Measurements from ENCODE around the gene GCLC.
"Not testable (repeated sequence)": the region's sequence is repeated elsewhere in the genome, so short reads cannot be mapped to it uniquely, and the experiment has no call there.

GCLC gene
- 110 to 573 (median 312) reads per million in 17 experiments for total RNA-seq

DNA sequence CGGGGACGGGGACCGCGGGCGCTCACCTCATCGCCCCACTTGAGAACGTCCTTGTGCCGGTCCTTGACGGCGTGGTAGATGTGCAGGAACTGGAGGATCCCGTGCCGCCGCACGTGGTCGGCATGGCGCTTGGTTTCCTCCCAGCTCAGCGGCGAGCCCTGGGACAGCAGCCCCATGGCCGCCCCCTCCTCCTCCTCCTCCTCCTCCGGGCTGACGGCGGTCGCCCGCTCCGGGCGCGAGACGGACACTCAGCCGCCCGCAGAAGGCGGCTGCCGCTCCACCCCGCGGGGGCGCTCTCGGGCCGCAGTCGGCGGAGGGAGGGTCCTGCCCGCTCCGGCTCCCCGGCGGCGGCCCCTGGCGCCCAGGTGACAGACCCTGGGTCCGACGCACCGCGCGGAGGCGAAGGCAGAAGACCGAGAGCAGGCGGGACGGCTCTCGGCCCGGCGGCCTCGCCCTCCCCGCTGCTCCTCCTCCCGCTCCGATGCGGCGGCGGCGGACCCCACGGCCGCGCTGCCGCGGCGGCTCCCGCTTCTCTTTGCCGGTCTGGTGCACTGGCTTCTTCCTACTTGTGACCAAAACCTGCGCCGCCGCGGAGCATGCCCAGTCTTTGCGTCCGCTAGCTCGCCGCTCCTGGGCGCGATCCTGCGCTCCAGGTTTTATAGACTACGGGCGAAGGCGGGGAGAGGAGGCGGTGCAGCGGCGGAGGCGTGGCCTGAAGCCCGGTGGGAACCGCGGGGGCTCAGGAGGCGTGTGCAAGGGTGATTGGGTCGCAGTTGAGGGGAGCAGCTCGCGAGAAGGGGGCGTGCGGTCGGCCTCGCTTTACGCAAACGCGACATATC is at the start of gene GCLC:
Gene GCLC, minus strand, starts transcription at position 632 of the 839 bp plus-strand sequence. Its CDS starts 456 bp downstream, at position 176.
- DNase-seq, result peak; percentile 95 to 98 (median 98)

DNA sequence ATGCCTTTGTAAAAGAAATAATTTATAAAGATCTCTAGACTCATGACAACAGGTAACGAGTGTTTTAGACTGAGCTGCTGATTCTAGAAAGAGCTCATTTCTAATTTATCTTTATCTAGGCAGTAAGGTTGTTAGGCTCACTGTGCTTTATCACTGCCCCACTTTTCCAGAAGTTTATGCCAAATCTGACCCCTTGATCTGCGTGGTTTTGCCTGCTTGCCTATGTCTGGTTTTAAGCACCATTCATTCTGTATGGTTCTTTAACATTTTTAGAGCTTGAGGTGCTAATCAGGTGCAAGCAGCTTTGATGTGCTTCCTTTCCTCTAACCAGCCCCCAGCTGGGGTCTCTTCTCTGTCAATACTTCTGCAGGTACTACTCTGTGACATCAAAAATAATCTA is 49.7 kb upstream of the GCLC start:
- no peak for DNase-seq

DNA sequence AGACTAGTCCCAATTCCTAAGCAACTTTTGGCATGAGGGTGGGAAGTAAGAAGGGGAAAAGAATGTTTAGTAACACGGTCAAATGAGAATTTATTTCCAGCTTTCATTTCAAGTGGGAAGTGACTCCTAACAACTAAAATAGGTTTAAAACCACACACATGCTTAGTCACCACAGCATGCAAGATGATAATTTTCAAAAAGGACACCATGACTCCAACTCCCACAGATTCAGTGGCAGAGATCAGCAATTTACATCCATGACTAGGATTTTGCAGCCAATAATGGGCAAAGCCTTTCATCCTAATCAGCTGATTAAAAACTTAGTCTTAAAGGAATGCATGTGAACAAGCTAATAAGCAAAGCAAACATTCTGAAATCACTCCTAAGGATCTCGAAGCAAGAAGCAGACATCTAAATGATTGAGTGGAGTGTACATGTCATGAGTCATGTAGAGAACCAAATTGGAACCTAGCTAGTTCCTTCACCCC is 48.1 kb upstream of the GCLC start:
- DNase-seq, result peak; percentile 61 to 95 (median 84)

DNA sequence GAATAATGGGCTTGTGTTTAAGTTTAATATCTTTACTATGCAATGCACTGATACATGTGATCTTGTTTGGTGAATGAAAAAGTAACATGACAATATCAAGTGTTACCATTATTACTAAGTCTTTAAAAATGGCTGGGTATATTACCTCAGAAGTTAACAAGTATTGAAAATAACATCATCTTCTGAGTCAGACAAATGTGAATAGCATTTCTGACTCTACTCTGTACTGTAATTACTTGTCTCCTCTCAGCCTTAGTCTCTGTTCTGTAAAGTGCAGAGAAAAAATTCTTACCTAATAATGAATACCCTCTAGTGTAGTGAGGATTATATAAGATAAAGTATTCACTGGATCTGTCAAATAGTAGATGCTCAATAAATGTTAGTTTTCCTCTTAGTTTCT is 47.0 kb upstream of the GCLC start:
- DNase-seq, result peak in 2 of 4 experiments; percentile 57 to 63

DNA sequence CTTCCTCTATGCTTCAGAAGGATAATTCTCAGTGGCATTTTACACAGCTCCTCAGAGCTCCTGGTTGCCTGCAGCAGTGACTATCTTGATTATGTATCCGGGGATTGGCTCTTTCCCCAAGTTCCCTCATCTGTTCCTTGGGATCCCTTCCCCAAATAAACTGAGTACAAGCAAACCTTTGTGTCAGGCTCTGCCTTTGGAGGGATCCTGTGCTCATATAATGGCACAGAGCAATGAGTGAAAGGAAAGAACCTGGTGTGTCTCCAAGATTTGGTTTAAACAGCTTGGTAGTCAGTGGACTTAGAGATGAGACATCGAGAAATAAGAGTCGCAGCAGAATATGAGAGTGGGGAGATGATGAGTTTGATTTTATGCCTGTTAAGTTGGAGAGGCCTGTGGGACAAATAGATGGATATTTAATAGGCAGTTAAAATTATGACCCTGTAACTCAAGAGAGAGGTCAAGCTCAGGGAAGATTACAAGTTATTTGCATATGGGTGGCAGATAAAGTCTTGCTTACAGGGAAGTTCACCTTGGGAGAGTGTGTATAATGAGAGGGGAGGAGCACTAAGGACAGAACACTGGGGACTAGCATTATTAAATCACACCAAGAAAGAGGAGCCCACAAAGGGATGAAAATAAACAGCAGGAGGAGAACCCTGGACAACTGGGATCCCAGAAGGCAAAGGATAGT is 44.1 kb upstream of the GCLC start:
- no peak for DNase-seq

DNA sequence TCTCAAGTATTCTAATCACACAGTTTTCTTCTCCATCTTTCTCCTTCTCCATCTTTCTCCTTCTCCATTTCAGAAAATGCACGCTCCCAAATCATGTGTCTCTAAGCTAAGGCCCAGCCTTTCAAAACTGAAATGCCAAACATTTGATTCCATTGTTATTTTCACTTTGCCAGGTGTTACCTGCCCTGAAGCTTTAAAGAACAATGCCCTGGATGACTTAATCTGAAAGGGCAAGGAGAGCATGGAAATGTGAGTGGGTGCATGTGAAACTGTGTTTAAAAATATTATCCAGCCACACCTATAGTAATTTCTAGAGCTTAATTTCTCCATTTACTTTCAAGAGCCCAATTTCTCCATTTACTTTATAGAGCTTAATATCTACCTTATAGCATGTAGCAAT is 42.4 kb upstream of the GCLC start:
- DNase-seq, result no peak

DNA sequence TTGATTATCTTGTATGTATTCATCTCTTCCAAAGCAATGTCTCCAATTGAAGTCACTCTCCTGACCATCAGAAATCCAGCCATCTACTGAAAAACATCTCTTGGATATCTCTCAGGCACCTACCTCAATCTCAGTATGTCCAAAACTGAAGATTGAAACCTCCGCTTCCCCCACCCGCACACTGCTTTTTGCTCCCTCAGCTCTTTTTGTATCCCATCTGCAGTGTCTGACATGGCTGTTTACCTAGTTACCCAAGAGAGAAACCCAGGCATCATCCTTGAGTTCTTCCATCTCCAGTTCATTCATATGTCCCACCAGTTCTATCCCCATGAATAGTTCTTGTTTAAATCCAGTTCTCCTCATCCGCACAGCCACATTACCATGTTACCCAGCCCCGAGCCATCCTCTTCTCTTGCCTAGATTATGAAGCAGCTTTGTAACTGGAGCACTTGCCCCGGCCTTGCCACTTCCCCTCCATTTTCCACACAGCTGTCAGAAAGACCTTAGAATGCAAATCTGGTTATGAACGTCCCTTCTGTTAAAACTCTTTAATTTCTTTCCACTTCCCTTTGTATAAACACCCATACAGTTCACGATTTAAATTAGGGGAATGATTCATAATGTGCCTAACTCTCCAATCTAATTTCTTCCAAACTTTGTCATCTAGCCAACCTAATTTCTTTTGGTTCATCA is 40.5 kb upstream of the GCLC start:
- DNase-seq, result peak; percentile 43 to 72 (median 66)

DNA sequence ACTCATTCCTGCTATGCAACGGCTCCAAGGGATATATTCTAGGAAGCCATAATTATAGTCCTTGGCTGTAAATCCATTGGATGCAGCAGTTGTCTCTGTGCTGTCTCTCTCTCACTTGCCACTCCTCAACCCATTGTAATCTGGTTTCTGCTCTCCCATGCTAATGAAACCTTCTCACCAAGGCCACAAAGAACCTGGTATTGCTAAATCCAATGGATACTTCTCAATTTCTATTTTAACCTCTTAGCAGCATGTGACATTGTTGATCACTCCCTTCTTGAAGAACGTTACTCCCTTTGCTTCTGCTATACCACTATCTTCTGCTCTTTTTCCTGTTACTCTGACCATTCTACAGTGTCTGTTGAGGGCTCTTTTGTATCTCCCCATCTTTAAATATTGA is 39.8 kb upstream of the GCLC start:
- peak; percentile 27 to 83 (median 56) for DNase-seq

DNA sequence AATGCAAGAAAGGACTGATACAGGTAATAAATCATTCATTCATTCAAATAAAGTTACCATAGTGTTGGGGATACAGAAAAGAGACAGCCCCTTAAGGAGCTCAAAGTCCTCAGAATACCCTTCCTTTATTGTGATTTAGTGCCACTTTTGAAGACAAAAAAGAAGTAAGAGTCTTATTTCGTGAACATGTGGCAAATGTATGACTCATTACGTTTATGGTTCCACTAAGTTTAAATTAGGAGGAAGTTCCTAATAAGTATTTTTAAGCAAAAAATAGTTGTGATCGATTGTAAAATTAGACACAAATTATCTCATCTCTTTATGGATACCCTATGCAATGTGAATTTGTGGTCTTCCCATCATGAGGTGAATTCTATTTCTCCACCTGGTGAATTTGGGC is 38.5 kb upstream of the GCLC start:
- DNase-seq, result peak in 2 of 4 experiments; percentile 57 to 66

DNA sequence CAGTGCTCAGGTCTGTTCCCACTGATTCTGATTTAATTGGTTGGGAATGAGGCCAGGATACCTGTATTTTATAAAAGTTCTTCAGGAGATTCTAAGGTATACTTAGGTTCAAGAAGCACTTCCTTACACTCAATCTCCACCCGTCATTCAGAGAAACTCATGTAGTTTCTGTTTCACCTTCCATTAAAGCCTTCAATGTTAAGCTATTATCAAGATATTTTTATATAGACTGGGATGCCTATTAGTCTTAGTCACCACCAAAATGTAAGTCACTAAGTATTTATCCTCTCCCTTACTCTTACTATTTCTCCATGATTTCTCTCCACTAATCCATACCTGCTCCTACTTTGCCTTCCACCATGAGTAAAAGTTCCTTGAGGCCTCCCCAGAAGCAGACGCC is 38.1 kb upstream of the GCLC start:
- peak in 1 of 4 experiments; percentile 19 for DNase-seq

DNA sequence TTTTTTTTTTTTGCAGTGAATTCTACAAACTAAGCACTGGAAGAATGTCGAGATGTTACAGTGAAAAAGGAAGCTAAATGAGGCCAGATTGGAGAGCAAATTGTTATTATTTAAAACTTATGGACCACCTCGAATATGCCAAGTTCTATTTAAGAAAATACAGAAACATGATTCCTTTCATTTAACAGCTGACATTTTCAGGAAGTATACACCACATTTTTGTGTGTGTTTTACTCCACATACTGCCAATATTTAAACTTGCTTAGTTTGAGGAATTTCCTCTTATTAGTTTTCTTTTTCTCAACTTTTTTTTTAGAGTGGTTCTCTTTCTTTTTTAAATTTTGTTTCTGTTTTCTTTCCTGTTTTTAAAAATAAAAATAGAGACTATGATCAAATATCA is 37.0 kb upstream of the GCLC start:
- DNase-seq, result peak in 2 of 4 experiments; percentile 47 to 67

DNA sequence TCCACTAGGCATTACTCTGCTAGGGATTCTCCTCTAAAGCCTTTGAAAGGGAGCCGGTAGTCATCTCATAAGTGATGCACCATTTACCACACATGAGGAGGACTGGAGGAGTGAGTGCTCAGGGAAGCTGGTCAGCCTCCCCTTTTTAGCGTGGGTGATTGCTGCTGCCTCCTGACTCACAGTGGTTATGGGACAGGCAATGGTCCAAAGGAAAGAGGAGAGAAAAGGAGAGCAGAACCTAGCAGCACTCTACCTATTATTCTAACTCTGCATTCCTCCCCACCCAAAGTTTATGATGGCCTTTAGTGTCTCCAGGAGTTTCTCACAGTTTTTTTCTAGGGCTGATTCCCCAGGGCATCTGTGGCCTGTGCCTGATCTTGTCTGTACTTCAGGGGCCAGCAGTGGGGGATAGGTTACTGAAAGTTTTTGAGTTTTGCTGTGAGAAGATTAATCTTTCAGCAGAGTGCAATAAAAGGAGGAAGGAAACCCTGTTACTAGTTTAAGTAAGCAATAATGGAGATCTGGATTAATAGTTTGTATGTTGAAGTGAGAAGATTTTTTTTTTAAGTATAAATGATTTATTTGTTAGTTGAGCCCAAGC is 36.4 kb upstream of the GCLC start:
- peak; percentile 52 to 78 (median 71) for DNase-seq

DNA sequence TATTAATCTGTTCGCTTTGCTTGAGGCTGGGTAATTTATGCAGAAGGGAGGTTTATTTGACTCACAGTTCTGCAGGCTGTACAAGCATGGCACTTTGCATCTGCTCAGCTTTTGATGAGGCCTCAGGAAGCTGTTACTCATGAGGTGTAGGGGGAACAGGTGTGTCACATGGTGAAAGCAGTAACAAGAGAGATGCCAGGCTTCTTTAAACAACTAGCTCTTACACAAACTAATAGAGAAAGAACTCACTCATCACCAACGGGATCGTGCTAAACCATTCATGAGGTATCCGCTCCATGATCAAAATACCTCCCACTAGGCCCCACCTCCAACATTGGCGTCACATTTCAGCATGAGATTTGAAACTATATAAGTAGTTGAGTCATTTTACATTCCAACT is 34.4 kb upstream of the GCLC start:
- no peak for DNase-seq

DNA sequence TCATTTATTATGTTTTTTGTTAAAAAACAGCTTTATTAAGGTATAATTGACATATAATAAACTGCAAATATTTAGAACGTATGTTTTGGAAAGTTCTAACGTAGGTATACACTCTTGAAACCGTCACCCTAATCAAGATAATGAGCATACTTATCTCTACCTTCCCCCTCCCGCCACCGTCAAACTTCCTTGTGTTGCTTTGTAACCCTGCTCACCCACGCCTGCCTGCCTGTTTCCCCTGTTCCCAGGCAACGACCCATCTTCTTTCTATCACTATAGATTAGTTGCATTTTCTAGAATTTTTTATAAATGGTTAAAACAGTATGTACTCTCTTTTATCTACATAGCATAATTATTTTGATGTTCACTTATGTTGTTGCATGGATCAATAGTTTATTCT is 33.5 kb upstream of the GCLC start:
- DNase-seq, result no peak

DNA sequence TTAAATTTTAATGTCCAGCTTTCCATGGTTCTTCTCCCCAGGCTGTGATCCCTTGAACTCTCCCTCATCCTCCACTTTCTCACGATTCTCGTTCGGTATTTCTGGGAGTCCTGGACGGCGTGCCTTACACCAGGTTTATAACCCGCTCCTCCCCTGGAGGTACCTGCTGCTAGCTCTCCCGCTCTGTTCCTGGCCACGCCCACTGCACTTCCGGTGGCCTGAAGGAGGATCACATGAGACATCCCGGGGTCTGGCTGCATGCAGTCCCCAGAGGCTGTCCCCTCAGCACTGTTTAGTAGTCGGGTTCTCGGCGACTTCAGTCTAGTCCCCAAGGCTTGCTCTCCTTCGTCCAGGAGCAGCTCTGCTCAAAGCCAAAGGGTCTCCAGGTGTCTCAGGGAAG is 28.4 kb upstream of the GCLC start:
- no peak for DNase-seq

DNA sequence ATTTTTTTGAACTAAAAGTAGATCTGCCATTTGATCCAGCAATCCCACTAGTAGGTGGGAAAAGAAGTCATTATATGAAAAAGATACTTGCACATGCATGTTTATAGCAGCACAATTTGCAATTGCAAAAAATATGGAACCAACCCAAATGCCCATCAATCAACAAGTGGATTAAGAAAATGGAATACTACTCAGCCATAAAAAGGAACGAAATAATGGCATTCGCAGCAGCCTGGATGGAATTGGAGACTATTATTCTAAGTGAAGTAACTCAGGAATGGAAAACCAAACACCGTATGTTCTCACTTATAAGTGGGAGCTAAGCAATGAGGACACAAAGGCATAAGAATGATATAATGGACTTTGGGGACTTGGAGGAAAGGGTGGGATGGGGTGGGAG is 27.5 kb upstream of the GCLC start:
- DNase-seq, result not testable (repeated sequence)

DNA sequence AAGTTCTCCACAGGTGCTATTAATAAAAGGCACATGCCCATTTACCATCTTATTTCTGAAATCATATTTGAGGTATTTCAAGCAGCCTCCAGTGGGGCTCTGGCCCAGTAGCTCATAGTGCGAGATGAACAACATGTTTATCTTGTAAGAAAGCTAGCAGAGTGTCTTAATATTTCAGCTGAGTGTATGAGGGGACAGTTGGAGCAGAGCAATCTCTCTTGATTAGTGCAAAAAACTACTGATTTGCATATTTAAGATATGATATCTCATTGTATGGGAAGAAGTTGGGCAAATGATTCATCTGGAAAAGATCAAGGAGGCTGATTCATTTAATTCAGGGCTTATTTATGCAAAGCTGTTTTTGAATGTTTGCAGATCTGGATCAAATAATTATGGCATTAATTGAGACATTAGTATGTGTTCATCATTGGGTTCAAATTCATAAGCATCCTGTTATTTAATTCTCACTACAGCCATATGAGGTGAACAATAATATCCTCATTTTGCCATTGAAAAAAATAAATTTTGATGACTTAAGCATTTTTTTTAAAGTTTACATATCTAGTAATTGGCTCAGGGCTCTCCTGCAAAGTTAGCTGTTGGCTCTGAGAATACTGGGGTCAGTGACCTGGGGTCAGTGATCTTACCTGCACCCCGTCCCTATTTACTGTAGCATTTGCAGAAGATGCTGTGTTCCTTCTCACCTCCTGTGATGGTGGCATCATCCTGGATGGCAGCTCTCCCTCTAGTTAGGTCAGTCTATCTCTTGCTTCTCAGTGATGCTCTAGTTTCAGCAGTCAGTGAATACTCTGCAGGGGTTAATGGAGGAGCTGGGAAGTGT is 24.1 kb upstream of the GCLC start:
- no peak for DNase-seq

DNA sequence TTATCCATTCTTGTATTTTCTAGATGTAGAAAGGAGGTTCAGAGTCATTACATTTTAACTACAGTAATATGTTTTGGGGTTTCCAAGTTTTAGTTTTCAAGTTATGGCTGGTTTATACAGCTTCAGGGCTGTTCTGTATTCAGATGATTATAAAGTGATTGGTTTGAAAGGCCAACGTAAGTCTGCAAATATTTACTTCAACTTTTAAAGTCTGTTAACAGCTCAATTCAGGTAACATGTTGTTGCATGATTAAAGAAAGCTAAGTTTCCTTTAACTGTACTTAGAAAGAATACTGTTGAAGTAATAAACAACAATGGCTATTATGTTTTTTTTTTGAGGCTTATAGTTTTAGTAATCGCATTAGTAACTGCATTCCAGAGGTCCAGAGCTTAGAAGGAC is 22.8 kb upstream of the GCLC start:
- no peak for DNase-seq

DNA sequence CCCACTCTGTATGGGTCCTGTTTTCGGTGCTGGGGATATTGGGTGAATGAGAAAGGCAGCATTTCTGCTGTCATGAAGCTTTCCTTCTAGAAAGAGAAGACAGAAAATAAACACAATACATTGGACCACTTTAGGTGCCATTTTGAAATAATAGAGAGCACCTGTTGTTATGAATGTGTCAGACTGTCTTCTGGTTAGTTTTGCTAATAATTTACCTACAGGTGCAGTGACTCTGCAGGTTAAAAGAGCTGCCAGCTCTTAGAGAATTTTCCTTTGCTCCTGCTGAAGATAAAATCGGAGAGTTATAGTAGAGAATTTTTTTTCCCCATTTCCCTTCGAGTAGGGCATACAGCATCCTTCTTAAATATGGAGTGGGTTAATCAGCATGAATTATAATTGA is 21.9 kb upstream of the GCLC start:
- no peak for DNase-seq

DNA sequence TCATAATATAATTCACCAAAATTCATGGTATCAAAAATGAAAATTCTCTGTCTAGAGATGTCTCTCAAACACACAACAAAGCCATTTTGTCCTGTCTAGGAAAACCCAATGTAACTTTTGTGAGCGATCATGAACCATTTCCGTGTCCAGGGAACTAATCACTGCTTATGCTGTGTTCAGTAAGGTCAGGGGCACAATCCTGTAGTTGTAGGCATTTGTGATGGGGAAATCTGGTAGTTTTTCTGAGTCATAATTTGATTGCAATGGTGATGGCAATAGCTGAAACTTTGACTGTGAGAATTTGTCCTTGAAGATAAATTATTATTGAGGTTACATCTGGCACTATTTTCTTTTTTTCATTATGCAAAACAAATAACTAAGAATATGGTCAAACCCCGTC is 21.0 kb upstream of the GCLC start:
- DNase-seq, result peak in 3 of 4 experiments; percentile 23 to 71 (median 51)

DNA sequence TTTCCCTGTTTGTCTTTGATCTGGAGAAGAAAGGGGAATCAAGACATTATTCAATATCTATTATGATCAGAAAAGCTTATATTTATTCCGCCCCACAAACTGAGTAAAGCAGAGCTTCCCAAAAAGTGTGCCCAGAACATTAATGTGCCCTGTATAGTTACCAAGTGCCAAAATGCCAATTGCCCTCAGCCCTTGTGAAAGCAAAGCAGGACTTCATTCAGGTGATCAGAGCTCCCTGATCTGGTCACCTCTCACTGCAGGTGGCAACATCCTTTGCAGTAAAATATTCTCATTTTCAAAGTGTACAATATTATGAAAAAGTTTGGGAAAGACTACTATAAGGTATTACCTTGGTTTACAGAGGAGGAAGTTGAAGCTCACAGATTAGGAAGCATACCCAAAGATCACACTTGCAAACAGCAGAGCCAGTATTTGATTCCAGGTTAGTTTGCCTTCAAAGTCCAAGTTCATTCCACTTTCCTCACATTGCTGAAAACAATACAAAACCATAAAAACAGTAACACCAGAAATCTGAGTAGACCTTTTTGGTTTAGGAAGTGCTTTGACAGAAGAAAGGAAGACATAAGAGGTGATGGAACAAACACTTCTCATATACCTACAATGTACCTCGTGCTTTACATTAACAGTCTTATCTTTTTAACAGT is 19.6 kb upstream of the GCLC start:
- DNase-seq, result no peak
